ENCODE results near the gene SV2A. TPM values are rescaled to one million over a fixed set of nuclear protein-coding genes. Genes with fewer than 3 reads are reported as not detected.
A peak's percentile ranks its signal among the peaks of the same experiment; 100 is the strongest.

The SV2A gene
- total and polyA plus RNA-seq, 5 donors from 2014 or later, result 0.91 to 3.3 (median 1.6) TPM

DNA sequence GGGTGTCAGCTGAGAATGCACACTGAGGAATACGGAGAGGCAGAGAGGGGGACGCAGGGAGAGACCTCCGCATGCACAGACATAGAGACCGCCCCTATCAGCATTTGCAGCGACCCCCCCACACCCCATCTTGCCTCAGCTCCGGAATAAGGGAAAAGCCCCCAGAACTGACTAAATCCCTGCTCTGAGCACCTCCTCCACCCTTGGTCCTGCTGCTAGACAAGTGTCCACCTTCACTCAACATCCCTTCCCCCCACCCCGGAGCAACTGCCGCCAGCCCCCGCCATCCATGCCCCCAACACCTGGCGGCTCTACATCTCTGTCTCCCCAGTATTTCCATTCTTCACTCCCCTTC, 769 bp downstream of the SV2A start:
- peak overlapping the region in 2 of 3 donors; percentile 65 to 91 for H3K27ac Mint-ChIP-seq
- no peak for DNase-seq
- H3K9me3 Mint-ChIP-seq, result peaks cover 0 to 1% (median 0%) of the 10 kb centered on the region in 7 donors
- peaks cover 0 to 52% (median 15%) of the 10 kb centered on the region in 4 donors for H3K4me1 Mint-ChIP-seq
- Histone ChIP-seq H3K27me3 (ENCODE audit: control insufficient read depth, insufficient read depth, low read length) (peaks cover 5% of the 10 kb centered on the region), H3K4me1 (ENCODE audit: control insufficient read depth, insufficient read depth, low read length, poor library complexity, severe bottlenecking) (peaks cover 20% of the 10 kb centered on the region), H3K9me3 (ENCODE audit: control insufficient read depth in 2 of 2, low read length in 2 of 2) (no peaks in the 10 kb centered on the region), H3K27ac (ENCODE audit: insufficient read depth, low read length, poor library complexity, severe bottlenecking) (no peak overlapping the region), H3K36me3 (ENCODE audit: control insufficient read depth, insufficient read depth, low read length) (no peaks in the 10 kb centered on the region), H3K4me3 (ENCODE audit: low read depth, low read length) (no peak overlapping the region)
- peak overlapping the region; percentile 82 to 90 (median 84) for H3K4me3 Mint-ChIP-seq
- peaks cover 4% of the 10 kb centered on the region for H3K36me3 Mint-ChIP-seq
- no peak for ATAC-seq (ENCODE audit: low read depth in 2 of 2)
- peaks cover 12% of the 10 kb centered on the region for H3K27me3 Mint-ChIP-seq

DNA sequence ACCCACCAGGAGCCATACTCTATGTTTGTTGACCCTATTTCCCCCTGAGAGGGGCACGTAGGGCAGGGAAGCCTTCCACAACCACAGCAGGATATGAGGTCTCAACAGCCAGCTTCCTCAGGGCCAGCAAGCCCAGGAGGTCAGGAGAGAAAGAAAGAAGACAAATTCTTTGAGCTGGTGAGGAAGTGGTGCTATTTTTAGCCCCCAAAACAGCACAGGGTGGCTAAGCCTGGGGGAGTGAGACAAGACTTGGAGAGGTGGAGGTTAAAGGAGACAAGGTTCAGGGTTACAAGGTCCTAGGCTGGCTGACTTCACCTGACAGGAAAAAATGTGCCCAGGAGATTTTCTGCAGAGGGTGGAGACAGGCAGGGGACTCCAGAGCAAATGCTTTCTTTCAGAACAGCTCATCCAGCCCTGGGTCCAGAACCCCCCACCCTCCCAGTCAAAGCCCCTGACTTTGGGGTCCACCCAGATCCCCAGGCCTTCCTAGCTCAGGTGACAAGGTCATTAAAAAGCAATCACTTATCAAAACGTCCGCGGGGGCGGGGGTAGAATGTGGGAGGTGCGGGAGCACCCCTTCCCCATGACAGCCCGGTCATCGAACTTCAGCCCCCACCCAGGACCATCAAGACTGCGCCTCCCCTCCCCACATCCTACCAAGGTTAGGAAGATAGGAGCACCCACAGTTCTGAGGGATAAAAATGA, 1.3 kb downstream of the SV2A start:
- DNase-seq (no peak), ATAC-seq (ENCODE audit: low read depth in 2 of 2) (peak in 1 of 2 donors; percentile 32)
- peaks cover 0 to 50% (median 15%) of the 10 kb centered on the region in 4 donors for H3K4me1 Mint-ChIP-seq
- H3K27me3 Mint-ChIP-seq, result peaks cover 12% of the 10 kb centered on the region
- H3K27ac ChIP-seq (ENCODE audit: insufficient read depth, low read length, poor library complexity, severe bottlenecking), result no peak overlapping the region
- H3K4me1 ChIP-seq (ENCODE audit: control insufficient read depth, insufficient read depth, low read length, poor library complexity, severe bottlenecking), result peaks cover 20% of the 10 kb centered on the region
- peaks cover 0 to 1% (median 0%) of the 10 kb centered on the region in 7 donors for H3K9me3 Mint-ChIP-seq
- H3K36me3 Mint-ChIP-seq, result no peaks in the 10 kb centered on the region
- peak overlapping the region; percentile 82 to 90 (median 88) for H3K4me3 Mint-ChIP-seq
- H3K4me3 ChIP-seq (ENCODE audit: low read depth, low read length), result peak overlapping the region; percentile 41
- peaks cover 5% of the 10 kb centered on the region for H3K27me3 ChIP-seq (ENCODE audit: control insufficient read depth, insufficient read depth, low read length)
- no peaks in the 10 kb centered on the region for H3K9me3 ChIP-seq (ENCODE audit: control insufficient read depth in 2 of 2, low read length in 2 of 2)
- peak overlapping the region in 2 of 3 donors; percentile 42 to 65 for H3K27ac Mint-ChIP-seq
- no peaks in the 10 kb centered on the region for H3K36me3 ChIP-seq (ENCODE audit: control insufficient read depth, insufficient read depth, low read length)

- peak overlapping the region; percentile 82 to 90 (median 88) for H3K4me3 Mint-ChIP-seq
- H3K36me3 ChIP-seq (ENCODE audit: control insufficient read depth, insufficient read depth, low read length), result no peaks in the 10 kb centered on the region
- H3K4me3 ChIP-seq (ENCODE audit: low read depth, low read length), result no peak overlapping the region
- peaks cover 5% of the 10 kb centered on the region for H3K27me3 ChIP-seq (ENCODE audit: control insufficient read depth, insufficient read depth, low read length)
- peak overlapping the region in 2 of 3 donors; percentile 42 to 65 for H3K27ac Mint-ChIP-seq
- H3K27me3 Mint-ChIP-seq, result peaks cover 12% of the 10 kb centered on the region
- H3K36me3 Mint-ChIP-seq, result no peaks in the 10 kb centered on the region
- DNase-seq, result no peak
- H3K4me1 ChIP-seq (ENCODE audit: control insufficient read depth, insufficient read depth, low read length, poor library complexity, severe bottlenecking), result peaks cover 20% of the 10 kb centered on the region
- ATAC-seq (ENCODE audit: low read depth in 2 of 2), result no peak
- peaks cover 0 to 50% (median 15%) of the 10 kb centered on the region in 4 donors for H3K4me1 Mint-ChIP-seq
- no peak overlapping the region for H3K27ac ChIP-seq (ENCODE audit: insufficient read depth, low read length, poor library complexity, severe bottlenecking)
- H3K9me3 Mint-ChIP-seq, result peaks cover 0 to 1% (median 0%) of the 10 kb centered on the region in 7 donors
- H3K9me3 ChIP-seq (ENCODE audit: control insufficient read depth in 2 of 2, low read length in 2 of 2), result no peaks in the 10 kb centered on the region
Observed at GRCh38 chr1:149915429-149916192, 2.0 kb downstream of the SV2A start.

- peaks cover 20% of the 10 kb centered on the region for H3K4me1 ChIP-seq (ENCODE audit: control insufficient read depth, insufficient read depth, low read length, poor library complexity, severe bottlenecking)
- H3K4me1 Mint-ChIP-seq, result peaks cover 0 to 50% (median 15%) of the 10 kb centered on the region in 4 donors
- DNase-seq, result no peak
- no peak overlapping the region for H3K4me3 Mint-ChIP-seq
- no peak for ATAC-seq (ENCODE audit: low read depth in 2 of 2)
- H3K36me3 ChIP-seq (ENCODE audit: control insufficient read depth, insufficient read depth, low read length), result no peaks in the 10 kb centered on the region
- peaks cover 12% of the 10 kb centered on the region for H3K27me3 Mint-ChIP-seq
- H3K9me3 ChIP-seq (ENCODE audit: control insufficient read depth in 2 of 2, low read length in 2 of 2), result no peaks in the 10 kb centered on the region
- no peaks in the 10 kb centered on the region for H3K36me3 Mint-ChIP-seq
- no peak overlapping the region for H3K4me3 ChIP-seq (ENCODE audit: low read depth, low read length)
- peak overlapping the region in 1 of 3 donors; percentile 23 for H3K27ac Mint-ChIP-seq
- H3K27me3 ChIP-seq (ENCODE audit: control insufficient read depth, insufficient read depth, low read length), result peaks cover 5% of the 10 kb centered on the region
- H3K9me3 Mint-ChIP-seq, result peaks cover 0 to 1% (median 0%) of the 10 kb centered on the region in 7 donors
- no peak overlapping the region for H3K27ac ChIP-seq (ENCODE audit: insufficient read depth, low read length, poor library complexity, severe bottlenecking)
Observed at GRCh38 chr1:149914545-149914944, 3.1 kb downstream of the SV2A start.

- Histone ChIP-seq H3K27me3 (ENCODE audit: control insufficient read depth, insufficient read depth, low read length) (no peaks in the 10 kb centered on the region), H3K9me3 (ENCODE audit: control insufficient read depth in 2 of 2, low read length in 2 of 2) (no peaks in the 10 kb centered on the region), H3K4me1 (ENCODE audit: control insufficient read depth, insufficient read depth, low read length, poor library complexity, severe bottlenecking) (no peaks in the 10 kb centered on the region), H3K4me3 (ENCODE audit: low read depth, low read length) (no peak overlapping the region), H3K27ac (ENCODE audit: insufficient read depth, low read length, poor library complexity, severe bottlenecking) (no peak overlapping the region), H3K36me3 (ENCODE audit: control insufficient read depth, insufficient read depth, low read length) (no peaks in the 10 kb centered on the region)
- Mint-ChIP-seq H3K4me1 (peaks cover 0 to 5% (median 1%) of the 10 kb centered on the region in 4 donors), H3K9me3 (no peaks in the 10 kb centered on the region), H3K36me3 (peaks cover 12% of the 10 kb centered on the region), H3K27ac (no peak overlapping the region), H3K27me3 (no peaks in the 10 kb centered on the region), H3K4me3 (peak overlapping the region in 1 of 4 donors; percentile 21)
- DNase-seq, result no peak
- no peak for ATAC-seq (ENCODE audit: low read depth in 2 of 2)
Observed at GRCh38 chr1:149906570-149907075, 11.0 kb downstream of the SV2A start.

DNA sequence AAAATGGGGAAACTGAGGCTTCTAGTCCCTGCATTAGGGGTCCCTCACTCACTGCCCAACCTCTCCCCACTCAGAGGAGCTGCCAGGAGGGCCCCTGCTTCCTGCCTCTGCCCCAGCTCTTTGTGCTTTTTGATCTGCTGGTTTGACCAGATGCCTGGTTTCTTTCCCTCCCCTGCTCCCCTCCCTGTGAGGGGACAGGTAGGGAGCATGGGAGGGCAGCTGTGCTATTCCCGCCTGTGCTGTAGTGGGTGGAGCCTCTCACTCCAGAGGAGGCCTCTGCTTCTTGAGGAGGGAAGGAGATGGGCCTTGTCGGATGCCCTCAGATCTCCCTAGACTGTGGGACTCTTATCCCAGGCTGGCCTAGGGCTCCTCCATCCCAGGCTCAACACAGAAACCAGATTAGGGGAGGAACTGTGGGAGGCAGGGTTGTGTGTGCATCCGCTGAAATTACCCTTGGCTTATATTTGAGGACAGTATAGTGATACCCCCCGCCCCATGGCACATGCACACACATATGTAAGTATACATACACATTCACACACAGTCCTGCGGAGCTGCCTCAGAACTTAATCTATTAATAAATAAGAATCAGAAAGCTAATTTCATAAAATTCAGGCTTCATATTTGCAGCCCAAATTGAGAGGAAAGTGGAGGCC, 13.7 kb downstream of the SV2A start:
- H3K27me3 ChIP-seq (ENCODE audit: control insufficient read depth, insufficient read depth, low read length), result no peaks in the 10 kb centered on the region
- Mint-ChIP-seq H3K27ac (peak overlapping the region; percentile 10 to 65 (median 39)), H3K4me3 (no peak overlapping the region), H3K36me3 (peaks cover 12% of the 10 kb centered on the region), H3K9me3 (peaks cover 0 to 4% (median 2%) of the 10 kb centered on the region in 7 donors), H3K4me1 (peaks cover 6 to 25% (median 14%) of the 10 kb centered on the region in 4 donors), H3K27me3 (no peaks in the 10 kb centered on the region)
- H3K27ac ChIP-seq (ENCODE audit: insufficient read depth, low read length, poor library complexity, severe bottlenecking), result no peak overlapping the region
- DNase-seq, result no peak
- no peaks in the 10 kb centered on the region for H3K36me3 ChIP-seq (ENCODE audit: control insufficient read depth, insufficient read depth, low read length)
- ATAC-seq (ENCODE audit: low read depth in 2 of 2), result no peak
- H3K4me3 ChIP-seq (ENCODE audit: low read depth, low read length), result no peak overlapping the region
- H3K4me1 ChIP-seq (ENCODE audit: control insufficient read depth, insufficient read depth, low read length, poor library complexity, severe bottlenecking), result peaks cover 12% of the 10 kb centered on the region
- no peaks in the 10 kb centered on the region for H3K9me3 ChIP-seq (ENCODE audit: control insufficient read depth in 2 of 2, low read length in 2 of 2)

DNA sequence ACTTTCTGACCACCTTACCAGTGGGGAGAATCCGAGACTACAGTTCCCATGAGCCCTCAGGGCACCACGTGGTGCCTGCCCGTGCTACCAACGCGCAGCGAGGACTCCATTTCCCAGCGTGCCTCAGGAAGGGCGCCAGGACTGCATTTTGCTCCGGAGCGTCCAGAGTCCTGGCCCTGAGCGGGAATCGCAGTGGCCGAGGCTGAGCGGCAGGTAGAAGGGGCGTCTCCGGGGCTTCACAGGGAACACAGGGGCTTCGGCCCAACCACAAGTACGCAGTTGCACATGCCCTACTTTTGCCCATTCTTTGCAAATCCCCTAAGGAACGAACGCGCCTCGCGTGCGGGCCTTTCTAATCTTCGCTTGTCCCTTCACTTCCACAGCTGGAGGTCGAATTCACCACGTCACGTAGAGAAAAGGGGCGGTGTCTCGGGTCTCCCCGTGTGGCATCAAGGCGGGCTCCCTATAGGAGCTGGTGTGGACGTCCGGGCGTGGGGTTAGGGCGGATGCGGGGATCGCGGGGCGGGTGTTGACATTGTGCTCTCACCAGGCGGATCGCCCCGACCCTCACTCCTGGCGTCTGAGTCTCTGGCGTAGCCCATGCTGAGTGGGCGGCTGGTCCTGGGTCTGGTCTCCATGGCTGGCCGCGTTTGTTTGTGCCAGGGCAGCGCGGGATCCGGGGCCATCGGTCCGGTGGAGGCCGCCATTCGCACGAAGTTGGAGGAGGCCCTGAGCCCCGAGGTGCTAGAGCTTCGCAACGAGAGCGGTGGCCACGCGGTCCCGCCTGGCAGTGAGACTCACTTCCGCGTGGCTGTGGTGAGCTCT, 18.0 kb downstream of the SV2A start, which contains the start of gene BOLA1:
BOLA1 (plus strand) TSS at position 109 of the 825 bp plus-strand sequence; CDS start at position 601, 492 bp downstream.
- peak within 1 kb of the TSS; percentile 91 to 94 (median 93) for H3K4me3 Mint-ChIP-seq
- Histone ChIP-seq H3K9me3 (ENCODE audit: control insufficient read depth in 2 of 2, low read length in 2 of 2) (no peaks in the 10 kb centered on the region), H3K27me3 (ENCODE audit: control insufficient read depth, insufficient read depth, low read length) (no peaks in the 10 kb centered on the region), H3K4me1 (ENCODE audit: control insufficient read depth, insufficient read depth, low read length, poor library complexity, severe bottlenecking) (peaks cover 12% of the 10 kb centered on the region), H3K4me3 (ENCODE audit: low read depth, low read length) (peak within 1 kb of the TSS; percentile 82), H3K27ac (ENCODE audit: insufficient read depth, low read length, poor library complexity, severe bottlenecking) (peak within 1 kb of the TSS; percentile 82), H3K36me3 (ENCODE audit: control insufficient read depth, insufficient read depth, low read length) (no peaks in the 10 kb centered on the region)
- H3K4me1 Mint-ChIP-seq, result peaks cover 7 to 28% (median 15%) of the 10 kb centered on the region in 4 donors
- H3K36me3 Mint-ChIP-seq, result peaks cover 4% of the 10 kb centered on the region
- peak within 1 kb of the TSS; percentile 89 to 96 (median 95) for H3K27ac Mint-ChIP-seq
- DNase-seq (peak; percentile 74 to 89 (median 78)), ATAC-seq (ENCODE audit: low read depth in 2 of 2) (peak; percentile 96 to 97)
- H3K9me3 Mint-ChIP-seq, result peaks cover 0 to 4% (median 2%) of the 10 kb centered on the region in 7 donors
- no peaks in the 10 kb centered on the region for H3K27me3 Mint-ChIP-seq
